ENCODE measurements around the gene PROSER1.
"Not testable (repeated sequence)": the region's sequence is repeated elsewhere in the genome, so short reads cannot be mapped to it uniquely, and the experiment has no call there.

The PROSER1 gene

DNA sequence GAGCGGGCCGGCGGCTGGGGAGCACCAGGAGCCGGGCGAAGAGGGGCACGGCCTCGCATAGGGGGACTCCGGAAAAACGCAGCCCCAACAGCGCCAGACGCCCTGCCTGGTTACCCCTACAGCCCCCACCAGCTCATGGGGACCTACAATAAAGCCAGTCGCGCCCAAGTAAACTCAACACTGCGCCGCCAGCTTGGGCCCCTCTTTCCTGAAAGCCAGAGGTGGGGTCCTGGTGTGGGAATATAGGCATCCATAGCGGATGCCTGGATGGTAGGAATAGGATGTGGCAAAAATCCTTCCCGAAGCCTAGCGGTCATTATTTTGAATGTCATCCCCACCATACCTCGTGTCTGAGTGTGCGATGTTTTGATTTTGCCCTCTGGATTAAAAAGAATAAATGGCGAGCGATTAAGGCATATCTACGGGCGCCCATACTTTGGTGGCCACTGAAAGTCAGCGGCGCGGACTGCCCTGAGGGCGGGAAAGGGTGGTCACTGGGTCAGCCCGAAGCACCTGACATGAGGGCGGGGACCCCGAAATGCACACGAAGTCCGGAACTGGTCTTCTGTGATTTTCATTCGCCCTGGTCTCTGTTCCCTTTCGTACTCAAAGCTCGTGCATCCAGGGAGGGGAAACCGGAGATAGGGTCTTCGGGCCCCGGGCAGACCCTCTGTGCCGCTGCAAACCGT, at the start of gene PROSER1, which contains the start of gene NHLRC3:
Gene PROSER1 (minus strand): TSS at position 210 of the 689 bp plus-strand sequence. CDS start 847 bp downstream, outside the sequence.
Gene NHLRC3 (plus strand): TSS at position 577 of the 689 bp plus-strand sequence. CDS start 184 bp downstream, outside the sequence.
- DNase-seq: peak; percentile 98

- DNase-seq: not testable (repeated sequence)
These were observed 48.5 kb upstream of the PROSER1 start for GRCh38 chr13:39086251-39086945.

GRCh38 chr13:39073983-39074382, 36.1 kb upstream of the PROSER1 start:
- no peak for DNase-seq

DNA sequence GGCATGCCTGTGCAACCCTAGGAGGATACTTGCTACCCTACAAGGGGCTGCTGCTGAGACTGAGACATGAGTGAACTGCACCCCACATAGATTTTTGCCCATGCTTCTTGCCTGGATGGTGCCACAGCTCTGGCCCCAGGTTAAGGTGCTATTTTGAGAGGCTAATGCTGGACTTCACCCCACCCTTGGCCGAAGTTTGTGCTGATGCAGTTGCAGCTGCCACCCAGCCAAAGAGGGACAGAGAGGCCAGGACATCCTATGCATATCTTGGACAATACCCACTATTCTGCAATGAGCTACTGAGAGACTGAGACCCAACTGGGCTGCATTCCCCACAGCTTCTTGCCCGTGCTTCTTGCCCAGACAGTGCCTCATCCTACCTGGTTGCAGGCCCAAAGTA, 35.0 kb upstream of the PROSER1 start:
- no peak for DNase-seq

GRCh38 chr13:39062004-39062403, 24.1 kb upstream of the PROSER1 start:
- DNase-seq: no peak

GRCh38 chr13:39058040-39058439, 20.2 kb upstream of the PROSER1 start:
- DNase-seq: no peak

- DNase-seq: no peak
These were observed 18.1 kb upstream of the PROSER1 start for GRCh38 chr13:39056018-39056417.

- peak; percentile 32 for DNase-seq
These were observed 16.2 kb upstream of the PROSER1 start for GRCh38 chr13:39054112-39054511.

GRCh38 chr13:39052944-39053343, 15.1 kb upstream of the PROSER1 start:
- peak; percentile 36 for DNase-seq

DNA sequence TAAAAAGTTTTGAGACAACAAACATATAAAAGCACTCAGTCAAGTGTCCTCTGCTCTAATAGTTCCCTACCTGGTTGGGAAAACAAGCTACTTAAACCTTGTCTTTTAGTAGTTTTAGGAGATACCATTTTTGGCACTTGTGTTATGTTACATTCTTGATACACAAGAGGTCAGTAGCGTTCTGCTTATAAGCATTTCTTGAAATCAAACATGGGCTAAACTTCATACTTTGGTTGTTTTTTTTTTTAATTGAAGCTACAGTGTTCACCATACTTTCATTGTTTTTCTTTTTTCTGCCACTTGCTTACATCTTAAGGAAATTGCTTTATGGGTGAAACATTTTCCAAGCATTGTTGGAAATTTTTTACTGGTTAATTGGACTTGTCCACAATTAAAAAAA, 13.3 kb upstream of the PROSER1 start:
- DNase-seq: peak; percentile 41

DNA sequence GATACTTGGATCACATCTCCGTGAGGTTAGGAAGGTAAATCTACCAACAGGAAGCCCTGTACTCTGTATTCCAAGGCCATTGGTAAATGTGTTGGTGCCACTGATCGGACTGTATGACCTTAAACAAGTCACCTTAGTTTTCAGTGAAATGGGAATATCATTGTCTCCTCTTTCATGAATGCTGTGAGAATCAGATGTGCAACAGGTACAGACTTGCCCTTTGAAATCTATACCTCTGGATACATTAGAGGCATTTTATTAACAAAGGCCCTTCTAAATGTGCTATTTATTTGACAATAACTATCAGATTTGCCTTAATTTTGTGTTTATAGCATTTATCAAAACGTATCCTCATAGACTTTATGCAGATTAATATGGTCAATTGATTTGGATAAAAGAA, 11.4 kb upstream of the PROSER1 start:
- DNase-seq: no peak

GRCh38 chr13:39048806-39049205, 10.9 kb upstream of the PROSER1 start:
- no peak for DNase-seq

DNA sequence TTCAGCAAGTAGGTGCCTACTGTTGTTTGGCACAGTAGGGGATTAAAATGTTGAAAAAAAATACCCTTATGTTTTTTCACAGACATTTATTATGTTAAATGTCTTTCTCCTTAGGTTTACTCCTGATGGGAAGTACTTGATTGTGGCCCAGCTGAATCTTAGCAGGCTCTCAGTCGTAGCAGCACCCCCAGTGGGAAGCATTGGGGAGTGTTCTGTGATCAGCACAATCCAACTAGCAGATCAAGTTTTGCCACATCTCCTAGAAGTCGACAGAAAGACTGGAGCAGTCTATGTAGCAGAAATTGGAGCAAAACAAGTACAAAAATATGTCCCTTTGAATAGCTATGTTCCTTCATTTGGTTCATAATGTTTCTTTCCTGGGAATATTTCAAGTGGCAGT, 9.7 kb upstream of the PROSER1 start:
- DNase-seq: no peak

DNA sequence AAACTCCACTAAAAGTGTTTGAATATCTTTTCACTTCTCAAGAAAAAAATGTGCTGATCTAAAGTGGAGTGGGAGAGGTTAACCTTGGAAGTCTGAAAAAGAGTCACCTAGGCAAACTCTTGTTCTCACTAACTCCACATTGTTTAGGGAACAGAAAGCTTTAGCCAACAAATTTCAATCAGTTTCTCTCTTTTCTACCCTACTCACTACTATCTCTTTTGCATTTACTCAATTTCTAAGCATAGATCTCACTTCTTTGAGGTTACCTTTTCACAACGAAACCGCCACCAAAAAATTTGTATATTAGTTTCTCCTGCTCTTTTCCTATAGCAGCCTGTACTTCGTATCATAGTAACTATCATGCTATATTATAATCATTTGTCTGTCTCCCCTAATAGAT, 6.6 kb upstream of the PROSER1 start:
- no peak for DNase-seq

- DNase-seq: no peak
These were observed 2.3 kb upstream of the PROSER1 start for GRCh38 chr13:39040206-39040605.

DNA sequence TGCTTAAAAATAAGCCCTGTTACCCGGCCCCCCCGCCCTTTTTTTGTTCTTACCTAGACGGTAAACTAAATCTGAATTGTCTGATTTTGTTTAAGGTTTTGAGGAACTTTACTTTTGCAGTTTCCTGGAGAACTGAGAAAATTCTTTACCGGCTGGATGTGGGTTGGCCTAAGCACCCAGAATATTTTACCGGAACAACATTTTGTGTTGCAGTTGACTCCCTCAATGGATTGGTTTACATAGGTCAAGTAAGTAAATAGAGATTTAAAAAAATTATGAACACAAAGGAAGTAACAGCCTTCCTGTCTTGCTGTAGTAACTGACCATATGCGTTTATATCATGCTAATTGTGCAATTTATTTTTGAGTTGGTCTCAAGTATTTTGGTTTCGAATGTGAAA, 1.2 kb upstream of the PROSER1 start:
- DNase-seq: no peak

DNA sequence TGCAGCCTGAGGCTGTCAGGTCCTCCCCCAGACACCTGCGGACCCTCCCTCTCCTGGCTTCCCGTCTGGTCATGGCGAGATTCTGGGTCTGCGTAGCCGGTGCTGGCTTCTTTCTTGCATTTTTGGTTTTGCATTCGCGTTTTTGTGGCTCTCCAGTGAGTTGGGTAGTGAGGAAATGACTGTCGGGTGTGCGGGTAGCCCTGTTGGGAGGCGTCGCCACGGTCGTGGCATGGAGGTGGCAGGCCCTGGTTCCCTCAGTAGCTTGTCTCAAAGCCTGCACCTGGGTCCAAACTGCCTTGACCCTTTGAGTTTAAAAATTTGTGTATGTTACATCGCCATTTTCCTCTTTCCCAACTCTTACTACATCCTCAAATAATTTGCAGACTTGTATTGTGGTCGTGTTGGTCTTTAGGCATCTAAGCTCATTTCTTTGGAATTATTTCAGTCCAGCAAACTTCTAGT, 711 bp upstream of the PROSER1 start:
- no peak for DNase-seq

DNA sequence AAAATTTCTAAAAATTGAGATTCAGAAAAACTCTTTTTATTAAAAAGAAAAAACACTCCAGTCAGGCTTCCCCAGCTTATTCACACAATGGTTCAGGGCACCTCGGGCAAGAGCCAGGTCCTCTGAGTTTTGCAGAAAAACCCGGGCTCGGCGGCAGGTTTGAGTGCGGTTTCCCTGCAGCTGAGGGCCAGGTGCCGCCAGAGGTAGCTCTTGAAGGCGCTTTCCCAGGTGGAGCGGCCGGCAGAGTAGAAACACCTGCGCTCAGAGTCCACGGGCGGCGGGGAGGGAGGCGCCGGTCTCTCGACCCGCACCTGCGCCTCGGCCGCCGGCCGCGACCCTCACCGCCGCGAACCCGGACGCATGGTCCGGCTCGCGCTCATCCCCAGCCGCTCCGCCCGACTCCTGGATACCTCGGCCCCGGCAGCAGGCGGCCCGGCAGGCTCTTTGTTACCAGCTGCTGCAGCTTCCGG, 444 bp downstream of the PROSER1 start:
- no peak for DNase-seq

DNA sequence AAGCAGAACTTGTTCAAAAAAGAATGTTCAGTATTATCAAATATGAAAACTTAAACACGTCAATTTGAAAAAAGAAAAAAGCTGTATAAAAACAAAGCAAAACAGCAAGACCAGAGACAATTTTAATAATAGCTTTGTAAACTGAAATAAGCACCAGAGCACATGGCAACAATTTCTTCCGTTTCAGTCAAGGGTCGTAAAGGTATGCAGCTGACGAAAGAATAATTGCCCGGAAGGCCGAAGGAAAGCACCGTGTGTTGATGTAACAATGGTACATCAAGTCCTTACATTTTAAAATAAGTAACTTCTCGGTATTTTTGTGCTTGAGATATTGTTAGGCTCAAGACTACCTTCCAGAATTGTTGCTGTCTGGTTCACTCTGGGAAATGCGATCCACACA, 1.7 kb downstream of the PROSER1 start:
- DNase-seq: no peak

DNA sequence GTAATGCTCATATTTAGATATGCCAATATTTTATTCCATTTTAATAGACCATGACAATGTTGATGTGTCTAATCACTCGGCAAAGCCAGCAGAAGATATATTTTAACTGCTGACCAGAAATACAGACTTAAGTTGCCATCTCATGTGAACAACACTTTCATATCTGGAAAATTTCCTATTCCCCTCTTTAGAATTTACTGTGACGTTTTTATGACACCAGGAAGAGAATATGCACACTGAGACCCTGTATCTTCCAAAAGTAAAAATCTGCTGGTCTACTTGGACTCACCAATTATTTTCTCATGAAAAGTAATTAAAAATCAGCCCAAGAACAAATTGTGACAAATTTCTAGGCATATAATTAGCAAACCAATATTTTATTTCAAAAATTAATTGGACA, 2.1 kb downstream of the PROSER1 start:
- DNase-seq: no peak

GRCh38 chr13:39035204-39035603, 2.7 kb downstream of the PROSER1 start:
- no peak for DNase-seq

- DNase-seq: no peak
These were observed 3.8 kb downstream of the PROSER1 start for GRCh38 chr13:39034085-39034484.

DNA sequence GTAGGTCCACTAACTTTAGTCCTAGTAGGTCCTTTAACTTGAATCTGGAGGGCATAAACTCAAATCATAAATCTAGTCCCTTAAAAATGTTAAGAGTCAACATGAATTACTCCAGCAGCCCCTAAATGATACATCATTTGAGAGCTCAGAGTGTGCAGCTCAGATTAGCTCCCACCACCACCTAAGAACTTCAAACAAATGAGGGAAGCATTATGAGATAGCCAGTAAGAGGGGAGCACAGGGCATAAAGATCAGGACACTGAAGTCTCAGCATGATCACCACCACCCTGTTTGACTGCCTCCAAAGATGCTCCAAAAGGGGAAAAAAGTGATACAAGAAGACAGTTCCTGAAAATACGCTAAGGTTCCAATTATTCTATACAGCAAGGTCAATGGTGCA, 5.7 kb downstream of the PROSER1 start:
- no peak for DNase-seq

- no peak for DNase-seq
These were observed 12.5 kb downstream of the PROSER1 start for GRCh38 chr13:39025433-39025839.
